GM20000 (cell line): ENCODE data around the gene XPC.
A peak's percentile ranks its signal among the peaks of the same experiment; 100 is the strongest.

Experiments used
- DNase-seq: peaks from one replicate; pipeline ENCODE4 v3.0.0; 2012; ENCODE audit warnings: low spot score
- CTCF ChIP-seq: IDR thresholded peaks from 2 replicates; pipeline ENCODE4 v1.5.1; 2012; ENCODE audit warnings: mild to moderate bottlenecking, control low read depth; ENCODE audit errors: extremely low read depth, missing control alignments

XPC gene

GRCh38 chr3:14126017-14126886, 52.1 kb downstream of the XPC start:
- TF ChIP-seq CTCF, result no peak
- DNase-seq, result no peak

GRCh38 chr3:14125193-14126016, 53.0 kb downstream of the XPC start:
- peak; percentile 48 for DNase-seq
- TF ChIP-seq CTCF, result no peak

- TF ChIP-seq CTCF, result no peak
- peak; percentile 99 for DNase-seq
Measured at GRCh38 chr3:14124615-14125192, 53.7 kb downstream of the XPC start, which contains the start of the genes CHCHD4 and TMEM43. TSS of gene CHCHD4 (minus strand) at chr3:14124870. CDS start at chr3:14124676, 194 bp downstream. TSS of gene TMEM43 (plus strand) at chr3:14125052. CDS start at chr3:14125194, 142 bp downstream.

DNA sequence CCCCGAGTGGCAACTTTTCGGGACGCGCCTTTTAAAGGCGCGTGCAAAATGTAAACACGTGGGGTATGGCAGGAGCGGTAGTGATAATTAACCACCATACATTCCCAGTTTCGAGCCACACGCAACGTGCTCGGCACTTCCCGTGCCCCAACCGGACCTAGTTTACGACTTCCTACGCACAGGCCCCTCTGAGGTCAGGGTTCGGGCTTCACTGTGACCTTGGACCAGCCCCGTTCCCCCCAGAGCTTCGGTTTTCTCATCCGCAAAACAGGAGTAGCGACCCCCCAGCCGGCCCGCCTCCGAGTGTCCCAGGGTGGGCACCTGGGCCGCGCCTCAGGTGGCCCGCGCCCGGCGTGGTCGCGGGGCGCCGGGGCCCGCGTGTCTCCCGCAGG, 54.2 kb downstream of the XPC start:
- peak; percentile 82 for DNase-seq
- no peak for TF ChIP-seq CTCF

DNA sequence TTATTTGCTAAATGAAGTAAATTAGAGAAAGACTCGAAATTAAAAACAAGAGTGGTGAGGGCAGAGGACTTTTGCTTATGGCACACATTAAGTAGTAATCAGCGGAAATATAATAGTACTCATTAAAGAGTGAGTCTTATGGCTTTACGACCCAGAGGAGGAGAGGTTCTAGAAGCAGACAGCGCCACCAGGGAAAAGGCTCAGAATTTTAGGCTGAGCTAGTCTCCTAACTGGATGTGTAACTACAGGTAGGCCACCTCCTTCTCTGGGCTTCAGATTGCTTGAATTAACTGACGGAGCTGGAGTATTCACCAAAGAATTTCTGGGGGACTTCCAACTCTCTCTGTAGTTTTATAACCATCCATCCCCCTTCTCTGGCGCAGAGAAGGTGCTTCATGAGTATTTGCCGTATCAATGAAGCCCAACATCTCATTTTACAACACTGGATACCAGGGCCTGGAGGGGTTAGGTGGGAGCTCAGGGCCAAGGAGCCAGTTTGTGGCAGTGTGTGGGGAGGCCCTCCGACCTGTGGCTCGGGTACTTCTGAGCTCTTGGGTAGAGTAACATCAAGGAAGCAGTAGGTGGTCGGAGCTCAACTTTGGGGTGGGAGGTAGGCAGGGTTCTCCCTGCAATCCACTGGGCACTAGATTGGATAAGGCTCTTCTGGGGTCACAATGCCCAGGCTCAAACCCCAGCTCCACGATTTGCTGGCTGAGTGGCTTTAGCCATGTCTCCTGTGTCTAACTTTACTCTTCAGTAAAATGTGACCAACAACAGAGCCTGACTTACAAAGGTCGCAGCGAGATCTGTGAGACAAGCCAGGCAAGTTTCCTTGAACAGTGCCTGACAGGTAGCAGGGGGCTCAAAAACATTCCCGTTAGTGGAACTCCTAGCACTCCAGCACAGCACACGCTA, 54.8 kb downstream of the XPC start:
- peak; percentile 24 for DNase-seq

More for the DNA sequence above, 54.8 kb downstream of the XPC start:
- TF ChIP-seq CTCF, result no peak
